NCI-H748 (cell line): ENCODE measurements around the gene TMEM229B.

Experiments used
- DNase-seq: peaks from one replicate; lab custom pipeline; 2025; ENCODE audit not compliant: unreplicated experiment; lab: John Stamatoyannopoulos, UW

Gene TMEM229B

DNA sequence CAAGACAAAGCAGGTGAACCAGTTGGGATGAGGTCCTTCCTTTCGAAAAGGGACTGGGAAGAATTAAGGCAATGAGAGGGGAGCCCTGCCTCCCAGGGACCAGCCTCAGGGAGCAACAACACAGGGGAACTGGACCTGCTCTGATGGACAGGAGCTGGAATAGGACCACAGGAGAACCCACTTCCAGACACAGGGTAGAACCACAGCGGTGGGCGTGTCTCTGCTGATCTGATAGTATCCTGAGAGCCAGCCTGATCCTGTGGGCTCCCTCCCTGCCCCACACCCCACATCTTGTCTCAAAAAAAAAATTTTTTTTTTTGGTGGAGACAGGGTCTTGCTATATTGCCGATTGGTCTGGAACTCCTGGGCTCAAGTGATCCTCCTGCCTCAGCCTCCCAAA lies 62.9 kb downstream of the TMEM229B start:
- no peak for DNase-seq

DNA sequence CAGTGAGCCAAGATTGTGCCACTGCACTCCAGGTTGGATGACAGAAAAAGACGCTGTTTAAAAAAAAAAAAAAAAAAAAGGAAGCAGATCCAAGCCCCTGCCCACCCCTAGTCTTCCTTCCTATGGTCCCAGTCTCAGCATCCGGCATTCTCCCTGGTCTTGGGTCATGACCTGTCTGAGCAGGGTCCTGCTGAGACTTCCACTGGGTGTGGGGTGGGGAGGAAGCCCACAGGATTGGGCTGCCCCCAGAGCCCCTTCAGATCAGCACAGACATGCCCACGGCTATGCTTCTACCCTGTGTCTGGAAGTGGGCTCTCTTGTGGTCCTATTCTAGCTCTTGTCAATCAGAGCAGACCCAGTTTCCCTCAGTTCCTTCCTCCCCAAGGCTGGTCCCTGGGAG lies 64.0 kb downstream of the TMEM229B start:
- DNase-seq: no peak

DNA sequence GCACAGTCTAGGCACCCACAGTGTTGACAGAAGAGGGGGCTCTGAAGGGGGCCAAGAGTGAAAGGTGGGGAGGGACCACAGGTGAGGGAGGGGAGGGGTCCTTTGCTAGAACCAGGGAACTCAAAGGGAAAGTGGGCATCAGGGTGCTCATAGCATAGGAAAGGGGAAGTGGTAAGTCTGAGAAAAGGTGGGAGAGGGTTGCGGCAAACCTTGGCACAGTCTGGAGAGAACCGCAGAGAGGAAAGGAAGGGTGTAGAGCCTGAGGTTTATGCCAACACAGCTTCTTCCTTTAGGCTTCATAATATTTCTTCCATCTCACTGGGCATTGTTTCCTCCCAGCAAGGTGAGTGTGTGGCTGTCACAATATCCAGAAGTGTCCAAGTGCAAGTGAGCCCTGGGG lies 65.1 kb downstream of the TMEM229B start:
- DNase-seq: no peak

DNA sequence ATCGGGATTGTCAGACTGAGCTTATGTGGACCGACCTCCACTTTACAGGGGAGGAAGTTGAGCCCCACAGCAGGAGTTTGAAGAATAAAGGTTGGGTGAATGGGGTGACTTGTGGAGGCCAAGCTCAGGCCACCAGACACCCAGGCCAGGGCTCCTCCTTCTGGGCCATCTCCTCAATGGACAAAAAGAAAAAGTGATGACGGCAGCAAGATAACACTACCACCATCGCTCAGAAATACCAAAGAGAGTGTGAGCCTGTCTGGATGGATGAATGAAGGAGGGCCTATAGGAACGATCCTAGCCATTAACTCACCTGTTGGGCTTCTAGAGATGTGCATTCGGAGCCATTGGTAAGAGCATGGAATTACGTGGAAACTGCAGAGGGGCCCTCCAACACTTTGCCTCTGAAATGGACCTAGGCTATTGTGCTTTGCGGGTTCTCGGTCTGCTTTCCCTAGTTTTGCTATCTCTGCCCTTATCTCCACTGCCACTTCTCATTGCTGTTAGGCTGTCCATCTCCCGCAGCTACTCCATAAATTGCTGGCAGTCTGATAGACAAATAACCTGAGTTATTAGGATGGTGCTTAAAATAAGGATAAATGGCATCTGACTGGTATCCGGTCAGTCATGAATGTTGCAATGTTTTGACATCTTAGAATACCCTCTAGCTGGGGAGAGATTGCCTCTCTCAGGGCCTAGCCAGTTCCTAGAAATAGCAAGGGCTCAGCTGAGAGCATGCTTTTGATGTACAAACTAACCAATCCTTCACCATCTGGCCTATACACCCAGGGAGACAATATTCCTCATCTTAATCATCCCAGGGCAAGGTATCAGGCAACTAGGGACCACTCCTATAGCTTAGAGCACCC lies 66.9 kb downstream of the TMEM229B start:
- DNase-seq: no peak
